ENCODE measurements around the gene KRT37.

- TF ChIP-seq POLR2A (IDR thresholded peaks at IDR 0.05) (no peak), CTCF (IDR thresholded peaks at IDR 0.05) (no peak)
Observed at GRCh38 chr17:41390411-41390938, 33.9 kb downstream of the KRT37 start.

All from body of pancreas (tissue), 4 donors.